GM12891 (cell line): Measurements from ENCODE around the gene LONP1.

Source experiments
- DNase-seq: peaks from one replicate; pipeline ENCODE4 v3.0.0; 2011; ENCODE audit warnings: low spot score; ENCODE audit not compliant: insufficient read length
- FAIRE-seq: peaks from 2 replicates; lab custom pipeline; 2011; peaks lifted over from hg19 to GRCh38; lab: Jason Lieb, UNC
- PAX5 ChIP-seq: IDR thresholded peaks from 2 replicates; pipeline ENCODE4 v1.6.1; 2011; ENCODE audit warnings: low read length, moderate library complexity, mild to moderate bottlenecking; ENCODE audit not compliant: insufficient read depth, severe bottlenecking
- POLR2A ChIP-seq: IDR thresholded peaks from 2 replicates; pipeline ENCODE4 v1.6.1; 2011; ENCODE audit warnings: low read depth, low read length, control low read depth
- POLR2AphosphoS5 ChIP-seq: IDR thresholded peaks from 2 replicates; pipeline ENCODE4 v1.6.1; 2011; ENCODE audit warnings: low read depth, low read length, control low read depth
- POU2F2 ChIP-seq: IDR thresholded peaks from 2 replicates; pipeline ENCODE4 v1.6.1; 2011; ENCODE audit warnings: low read depth, mild to moderate bottlenecking, control low read depth, low read length, moderate library complexity
- SPI1 ChIP-seq: IDR thresholded peaks from 2 replicates; pipeline ENCODE4 v1.6.1; 2011; ENCODE audit warnings: low read depth, low read length, control low read depth
- TAF1 ChIP-seq: IDR thresholded peaks from 2 replicates; pipeline ENCODE4 v1.6.1; 2011; ENCODE audit warnings: low read depth, low read length, control low read depth

Gene LONP1

GRCh38 chr19:5700455-5701092 lies 19.4 kb downstream of the LONP1 start:
- FAIRE-seq: no peak
- DNase-seq: no peak
- no peak for TF ChIP-seq PAX5
- TF ChIP-seq POLR2A: no peak; the same call in 1 of the 2 replicates
- no peak for TF ChIP-seq TAF1
- no peak for TF ChIP-seq POU2F2
- TF ChIP-seq SPI1: no peak
- TF ChIP-seq POLR2AphosphoS5: no peak

- no peak for TF ChIP-seq SPI1
- no peak; the same call in 1 of the 2 replicates for TF ChIP-seq POLR2AphosphoS5
Measured at GRCh38 chr19:5698635-5699422, 21.1 kb downstream of the LONP1 start.

GRCh38 chr19:5697890-5698634 lies 21.9 kb downstream of the LONP1 start:
- TF ChIP-seq POLR2AphosphoS5 (no peak), PAX5 (no peak), POU2F2 (no peak), POLR2A (peak; percentile 8), TAF1 (no peak), SPI1 (no peak)
- FAIRE-seq (no peak), DNase-seq (no peak)

More at GRCh38 chr19:5698635-5699422, 21.1 kb downstream of the LONP1 start:
- DNase-seq (no peak), FAIRE-seq (no peak)

GRCh38 chr19:5697022-5697889 lies 22.7 kb downstream of the LONP1 start:
- TF ChIP-seq POU2F2 (peak; percentile 48; the same call in 1 of the 2 replicates), SPI1 (no peak), POLR2A (peak; percentile 60; the same call in 1 of the 2 replicates), PAX5 (no peak), TAF1 (no peak), POLR2AphosphoS5 (peak; percentile 69)
- FAIRE-seq (no peak), DNase-seq (no peak)

- TF ChIP-seq POLR2AphosphoS5: peak; percentile 26
- TF ChIP-seq POLR2A: no peak; the same call in 1 of the 2 replicates
- FAIRE-seq (no peak), DNase-seq (no peak)
Measured at GRCh38 chr19:5696196-5697021, 23.5 kb downstream of the LONP1 start.

GRCh38 chr19:5695649-5696195 lies 24.2 kb downstream of the LONP1 start:
- DNase-seq (no peak), FAIRE-seq (peak; percentile 5)
- TF ChIP-seq TAF1 (no peak), PAX5 (no peak), SPI1 (no peak), POLR2A (no peak; the same call in 1 of the 2 replicates), POU2F2 (no peak), POLR2AphosphoS5 (no peak; the same call in 1 of the 2 replicates)

- no peak for DNase-seq
- no peak for FAIRE-seq
- TF ChIP-seq SPI1: no peak
- no peak for TF ChIP-seq PAX5
- no peak for TF ChIP-seq TAF1
- no peak for TF ChIP-seq POU2F2
- 0 out of 2 replicates have a peak, but pooled peaks have one; percentile 12 for TF ChIP-seq POLR2AphosphoS5
- TF ChIP-seq POLR2A: peak; percentile 52
Measured at GRCh38 chr19:5694956-5695648, 24.8 kb downstream of the LONP1 start.
